ENCODE data around the gene IZUMO1. TPM values are rescaled to one million over a fixed set of nuclear protein-coding genes. Genes with fewer than 3 reads are reported as not detected.

The IZUMO1 gene
- total RNA-seq, 2 donors from 2014 or later = 6.4 TPM; not detected in 1

DNA sequence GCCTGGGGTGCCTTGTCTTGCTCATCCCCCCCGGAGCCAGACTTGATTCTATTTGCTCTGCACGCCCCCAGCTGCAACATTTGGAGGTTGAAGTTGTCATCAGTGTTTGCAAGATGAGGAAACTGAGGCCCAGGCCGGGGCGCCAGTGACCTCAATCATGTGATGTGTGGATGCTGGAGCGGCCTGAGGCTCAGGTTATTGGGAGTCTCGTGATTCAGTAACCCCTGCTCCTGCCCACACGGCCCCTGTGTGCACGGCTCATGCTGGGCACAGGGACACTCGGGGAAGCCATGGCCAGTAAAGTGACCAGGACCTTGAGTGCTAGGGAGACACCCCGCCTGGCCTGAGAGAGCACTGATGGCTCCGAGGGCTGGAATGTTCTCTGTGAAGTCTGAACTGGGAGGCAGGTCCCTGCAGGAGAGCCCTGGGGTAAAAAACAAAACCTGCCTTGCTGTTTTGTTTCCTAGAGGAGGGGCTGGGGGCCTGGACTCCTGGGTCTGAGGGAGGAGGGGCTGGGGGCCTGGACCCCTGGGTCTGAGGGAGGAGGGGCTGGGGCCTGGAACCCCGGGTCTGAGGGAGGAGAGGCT is 10.5 kb upstream of the IZUMO1 start:
- Histone ChIP-seq H3K9me3 (no peaks in the 10 kb centered on the region), H3K36me3 (no peaks in the 10 kb centered on the region), H3K4me3 (no peak overlapping the region), H3K4me1 (replicated peaks) (no peaks in the 10 kb centered on the region), H3K27ac (no peak overlapping the region), H3K27me3 (replicated peaks; ENCODE audit: insufficient read depth) (no peaks in the 10 kb centered on the region)
- 85% methylated on average over 12 of the region's 12 CpGs for WGBS
- no peak for DNase-seq (ENCODE audit: low spot score)
- intact Hi-C loops (cut with DNase I) = no loop called here
- TF ChIP-seq, protein P1, sequence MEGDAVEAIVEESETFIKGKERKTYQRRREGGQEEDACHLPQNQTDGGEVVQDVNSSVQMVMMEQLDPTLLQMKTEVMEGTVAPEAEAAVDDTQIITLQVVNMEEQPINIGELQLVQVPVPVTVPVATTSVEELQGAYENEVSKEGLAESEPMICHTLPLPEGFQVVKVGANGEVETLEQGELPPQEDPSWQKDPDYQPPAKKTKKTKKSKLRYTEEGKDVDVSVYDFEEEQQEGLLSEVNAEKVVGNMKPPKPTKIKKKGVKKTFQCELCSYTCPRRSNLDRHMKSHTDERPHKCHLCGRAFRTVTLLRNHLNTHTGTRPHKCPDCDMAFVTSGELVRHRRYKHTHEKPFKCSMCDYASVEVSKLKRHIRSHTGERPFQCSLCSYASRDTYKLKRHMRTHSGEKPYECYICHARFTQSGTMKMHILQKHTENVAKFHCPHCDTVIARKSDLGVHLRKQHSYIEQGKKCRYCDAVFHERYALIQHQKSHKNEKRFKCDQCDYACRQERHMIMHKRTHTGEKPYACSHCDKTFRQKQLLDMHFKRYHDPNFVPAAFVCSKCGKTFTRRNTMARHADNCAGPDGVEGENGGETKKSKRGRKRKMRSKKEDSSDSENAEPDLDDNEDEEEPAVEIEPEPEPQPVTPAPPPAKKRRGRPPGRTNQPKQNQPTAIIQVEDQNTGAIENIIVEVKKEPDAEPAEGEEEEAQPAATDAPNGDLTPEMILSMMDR (IDR thresholded peaks at IDR 0.05) = no peak
- TF ChIP-seq POLR2A (IDR thresholded peaks at IDR 0.05) (no peak), POLR2AphosphoS5 (IDR thresholded peaks at IDR 0.05) (no peak)

DNA sequence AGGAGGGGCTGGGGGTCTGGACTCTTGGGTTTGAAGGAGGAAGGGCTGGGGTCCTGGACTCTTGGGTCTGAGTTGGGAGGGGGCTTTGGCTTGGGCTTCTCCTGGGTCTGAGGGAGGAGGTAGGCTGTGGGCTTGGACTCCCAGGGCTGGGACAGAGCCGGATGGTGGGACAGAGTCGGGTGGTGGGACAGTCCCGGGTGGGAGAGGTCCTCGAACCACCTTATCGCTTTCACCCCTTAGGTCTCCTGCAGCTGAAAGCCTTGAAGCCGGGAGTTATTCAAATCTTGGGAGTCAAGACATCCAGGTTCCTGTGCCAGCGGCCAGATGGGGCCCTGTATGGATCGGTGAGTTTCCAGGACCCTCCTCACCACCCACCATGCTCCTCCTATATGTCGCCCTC is 10.0 kb upstream of the IZUMO1 start:
- H3K9me3 ChIP-seq = no peaks in the 10 kb centered on the region

DNA sequence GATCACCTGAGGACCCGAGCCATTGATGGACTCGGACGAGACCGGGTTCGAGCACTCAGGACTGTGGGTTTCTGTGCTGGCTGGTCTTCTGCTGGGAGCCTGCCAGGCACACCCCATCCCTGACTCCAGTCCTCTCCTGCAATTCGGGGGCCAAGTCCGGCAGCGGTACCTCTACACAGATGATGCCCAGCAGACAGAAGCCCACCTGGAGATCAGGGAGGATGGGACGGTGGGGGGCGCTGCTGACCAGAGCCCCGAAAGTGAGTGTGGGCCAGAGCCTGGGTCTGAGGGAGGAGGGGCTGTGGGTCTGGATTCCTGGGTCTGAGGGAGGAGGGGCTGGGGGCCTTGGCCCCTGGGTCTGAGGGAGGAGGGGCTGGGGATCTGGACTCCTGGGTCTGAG is 9.5 kb upstream of the IZUMO1 start:
- Histone ChIP-seq H3K4me3 (no peak overlapping the region), H3K9me3 (no peaks in the 10 kb centered on the region), H3K27ac (no peak overlapping the region), H3K4me1 (replicated peaks) (no peaks in the 10 kb centered on the region), H3K36me3 (no peaks in the 10 kb centered on the region), H3K27me3 (replicated peaks; ENCODE audit: insufficient read depth) (no peaks in the 10 kb centered on the region)
- DNase-seq (ENCODE audit: low spot score) = no peak
- intact Hi-C loops (cut with DNase I) = no loop called here
- no peak for TF ChIP-seq POLR2AphosphoS5 (IDR thresholded peaks at IDR 0.05)
- no peak for TF ChIP-seq POLR2A (IDR thresholded peaks at IDR 0.05)
- TF ChIP-seq, protein P1 (IDR thresholded peaks at IDR 0.05) = no peak
- 93% methylated on average over 9 of the region's 11 CpGs for WGBS

More for the DNA sequence above, 10.0 kb upstream of the IZUMO1 start:
- WGBS = 78% methylated on average over 9 of the region's 9 CpGs
- H3K36me3 ChIP-seq = no peaks in the 10 kb centered on the region
- no peaks in the 10 kb centered on the region for H3K4me1 ChIP-seq (replicated peaks)
- TF ChIP-seq POLR2A (IDR thresholded peaks at IDR 0.05) (no peak), POLR2AphosphoS5 (IDR thresholded peaks at IDR 0.05) (no peak)
- TF ChIP-seq, protein P1 (IDR thresholded peaks at IDR 0.05) = no peak
- DNase-seq (ENCODE audit: low spot score) = no peak
- intact Hi-C loops (cut with DNase I) = no loop called here
- no peaks in the 10 kb centered on the region for H3K27me3 ChIP-seq (replicated peaks; ENCODE audit: insufficient read depth)
- no peak overlapping the region for H3K4me3 ChIP-seq
- H3K27ac ChIP-seq = no peak overlapping the region

DNA sequence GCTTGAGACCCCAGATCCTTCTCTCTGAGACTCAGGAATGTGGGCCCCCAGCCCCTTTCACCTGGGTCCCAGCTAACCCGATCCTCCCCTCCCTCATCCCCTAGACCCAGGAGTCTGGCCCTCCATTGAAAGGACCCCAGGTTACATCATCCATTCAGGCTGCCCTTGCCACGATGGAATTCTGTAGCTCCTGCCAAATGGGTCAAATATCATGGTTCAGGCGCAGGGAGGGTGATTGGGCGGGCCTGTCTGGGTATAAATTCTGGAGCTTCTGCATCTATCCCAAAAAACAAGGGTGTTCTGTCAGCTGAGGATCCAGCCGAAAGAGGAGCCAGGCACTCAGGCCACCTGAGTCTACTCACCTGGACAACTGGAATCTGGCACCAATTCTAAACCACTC is 9.1 kb upstream of the IZUMO1 start:
- H3K9me3 ChIP-seq = no peaks in the 10 kb centered on the region
- DNase-seq (ENCODE audit: low spot score) = no peak
- intact Hi-C loops (cut with DNase I) = no loop called here
- no peaks in the 10 kb centered on the region for H3K4me1 ChIP-seq (replicated peaks)
- H3K4me3 ChIP-seq = no peak overlapping the region
- WGBS = 74% methylated on average over 5 of the region's 5 CpGs
- TF ChIP-seq, protein P1 (IDR thresholded peaks at IDR 0.05) = no peak
- no peak for TF ChIP-seq POLR2A (IDR thresholded peaks at IDR 0.05)
- TF ChIP-seq POLR2AphosphoS5 (IDR thresholded peaks at IDR 0.05) = no peak
- H3K27ac ChIP-seq = no peak overlapping the region
- H3K36me3 ChIP-seq = no peaks in the 10 kb centered on the region
- no peaks in the 10 kb centered on the region for H3K27me3 ChIP-seq (replicated peaks; ENCODE audit: insufficient read depth)

DNA sequence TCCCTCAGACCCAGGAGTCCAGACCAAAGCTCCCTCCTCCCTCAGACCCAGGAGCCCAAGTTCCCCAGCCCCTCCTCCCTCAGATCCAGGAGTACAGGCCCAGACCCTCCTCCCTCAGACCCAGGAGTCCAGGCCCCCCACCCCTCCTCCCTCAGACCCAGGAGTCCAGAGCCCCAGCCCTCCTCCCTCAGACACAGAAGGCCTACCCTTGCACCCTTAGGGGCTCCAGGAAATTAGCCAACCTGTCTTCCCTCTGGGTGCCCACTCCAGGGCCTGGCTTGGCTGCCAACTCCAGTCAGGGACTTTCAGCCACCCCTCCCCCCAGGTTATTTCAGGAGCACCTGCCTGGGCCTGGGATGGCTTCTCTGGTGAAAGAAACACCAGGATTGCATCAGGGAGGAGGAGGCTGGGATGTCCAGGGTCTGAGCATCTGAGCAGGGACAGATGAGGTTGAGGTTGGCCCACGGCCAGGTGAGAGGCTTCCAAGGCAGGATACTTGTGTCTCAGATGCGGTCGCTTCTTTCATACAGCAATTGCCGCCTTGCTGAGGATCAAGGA is 8.5 kb upstream of the IZUMO1 start, which contains the start of gene FGF21:
FGF21 (plus strand) TSS at position 441 of the 558 bp plus-strand sequence. CDS start 713 bp downstream, outside the sequence.
- no peaks in the 10 kb centered on the region for H3K36me3 ChIP-seq
- H3K9me3 ChIP-seq = no peaks in the 10 kb centered on the region
- no peak within 1 kb of the TSS for H3K4me3 ChIP-seq
- no peaks in the 10 kb centered on the region for H3K27me3 ChIP-seq (replicated peaks; ENCODE audit: insufficient read depth)
- intact Hi-C loops (cut with DNase I) = no loop called here
- WGBS = 81% methylated on average over 4 of the region's 4 CpGs
- no peaks in the 10 kb centered on the region for H3K4me1 ChIP-seq (replicated peaks)
- no peak for DNase-seq (ENCODE audit: low spot score)
- TF ChIP-seq POLR2A (IDR thresholded peaks at IDR 0.05) (no peak), POLR2AphosphoS5 (IDR thresholded peaks at IDR 0.05) (no peak)
- TF ChIP-seq, protein P1 (IDR thresholded peaks at IDR 0.05) = no peak
- no peak within 1 kb of the TSS for H3K27ac ChIP-seq
